Fibroblast of skin of left quadriceps (primary cell): ENCODE data around the gene PPL.
"Not testable (repeated sequence)": the region's sequence is repeated elsewhere in the genome, so short reads cannot be mapped to it uniquely, and the experiment has no call there.

Source experiments
- DNase-seq, 2 experiments: peaks; one replicate each; pipeline ENCODE4 v3.0.0-alpha.2; 2013; ENCODE audit warnings: low read depth in 2 of 2

Gene PPL

DNA sequence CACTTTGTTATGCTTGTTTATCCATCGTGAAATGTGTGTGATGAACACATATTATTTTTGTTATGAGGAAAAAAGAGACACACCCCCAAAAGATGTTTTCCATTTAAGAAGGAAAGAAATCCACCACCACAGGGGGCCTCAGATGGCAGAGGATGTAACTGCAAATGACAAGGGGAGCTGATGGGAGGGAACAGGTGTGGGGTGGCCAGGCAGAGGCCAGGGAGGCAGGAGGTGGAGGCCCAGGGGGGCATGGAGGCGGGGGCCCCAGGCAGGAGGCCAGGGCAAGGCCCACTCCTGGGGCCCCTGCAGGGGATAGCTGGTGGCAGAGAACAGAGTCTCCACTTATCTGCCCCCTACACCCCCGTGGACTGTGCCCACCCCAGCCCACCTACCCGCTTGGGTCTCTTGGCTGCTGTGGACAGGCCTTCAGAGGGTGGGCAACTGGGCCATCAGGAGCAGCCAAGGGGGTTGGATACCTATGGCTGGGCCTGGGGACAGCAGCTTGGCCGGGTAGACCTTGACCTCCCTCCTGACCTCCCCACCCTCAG, 28.0 kb downstream of the PPL start:
- DNase-seq: no peak

DNA sequence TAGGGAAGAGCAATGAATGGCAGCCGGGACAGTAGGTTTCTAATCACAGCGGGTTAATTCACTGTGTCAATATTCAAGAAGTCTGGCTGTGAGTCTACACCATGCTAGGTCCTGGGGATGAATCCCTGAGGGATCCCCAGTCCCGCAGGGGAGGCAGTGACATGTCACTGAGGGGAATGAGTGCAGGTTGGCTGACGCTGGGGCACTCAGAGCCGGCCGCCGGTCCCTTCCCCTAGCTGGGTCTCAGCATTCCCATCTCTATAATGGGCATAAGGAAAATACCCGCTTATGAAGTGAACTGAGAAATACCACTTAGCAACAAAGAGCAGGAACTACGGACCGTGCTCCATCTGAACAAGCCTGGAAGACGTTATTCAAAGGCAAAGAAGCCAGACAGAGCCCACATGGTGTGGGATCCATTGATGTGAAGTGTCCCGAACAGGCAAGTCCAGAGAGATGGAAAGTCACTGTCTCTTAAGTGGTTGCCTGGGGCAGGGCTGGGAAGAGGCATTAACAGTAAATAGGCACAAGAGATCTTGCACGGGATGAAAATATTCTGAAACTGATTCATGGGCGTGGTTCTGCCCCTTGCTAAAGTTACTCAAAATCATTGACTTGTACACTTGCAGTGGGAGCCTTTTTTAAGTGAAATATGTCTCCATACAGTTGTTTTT, 31.9 kb downstream of the PPL start:
- no peak for DNase-seq

DNA sequence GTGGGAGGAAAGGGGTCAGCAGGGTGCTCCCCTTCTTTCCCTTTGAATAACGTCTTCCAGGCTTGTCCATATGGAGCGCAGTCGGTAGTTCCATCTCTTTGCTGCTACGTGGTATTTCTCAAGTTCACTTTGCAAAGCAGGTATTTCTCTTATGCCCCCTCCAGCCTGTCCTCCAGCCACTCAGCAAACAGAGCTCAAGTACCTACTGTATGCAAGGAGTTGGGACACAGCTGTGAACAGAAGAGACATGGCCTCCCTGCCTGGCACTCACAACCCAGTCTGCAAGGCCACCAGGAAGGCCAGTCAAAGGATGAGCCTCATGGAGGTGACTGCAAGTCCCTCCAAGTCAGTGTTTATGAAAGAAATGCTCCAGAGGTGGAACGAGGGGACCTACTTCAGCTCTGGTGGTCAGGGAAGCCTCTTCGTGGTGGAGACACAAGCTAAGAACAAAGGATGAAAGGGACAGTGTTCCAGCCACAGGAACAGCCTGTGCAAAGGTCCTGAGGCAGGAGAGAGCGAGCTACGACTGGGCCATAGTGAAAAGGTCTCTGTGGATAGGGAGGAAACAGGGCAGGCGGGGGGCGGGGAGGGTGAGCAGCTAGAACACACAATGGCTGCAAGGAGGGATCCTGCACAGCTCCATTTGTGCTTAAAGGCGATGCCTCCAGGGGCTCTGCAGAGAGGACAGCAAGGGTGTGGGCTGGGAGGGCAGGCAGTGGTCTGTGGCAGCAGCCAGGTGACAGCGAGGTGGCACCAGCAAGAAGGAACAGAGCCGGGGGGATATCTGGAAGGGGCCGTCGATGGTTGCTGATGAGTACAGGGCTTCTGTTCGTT, 32.6 kb downstream of the PPL start:
- DNase-seq: no peak

DNA sequence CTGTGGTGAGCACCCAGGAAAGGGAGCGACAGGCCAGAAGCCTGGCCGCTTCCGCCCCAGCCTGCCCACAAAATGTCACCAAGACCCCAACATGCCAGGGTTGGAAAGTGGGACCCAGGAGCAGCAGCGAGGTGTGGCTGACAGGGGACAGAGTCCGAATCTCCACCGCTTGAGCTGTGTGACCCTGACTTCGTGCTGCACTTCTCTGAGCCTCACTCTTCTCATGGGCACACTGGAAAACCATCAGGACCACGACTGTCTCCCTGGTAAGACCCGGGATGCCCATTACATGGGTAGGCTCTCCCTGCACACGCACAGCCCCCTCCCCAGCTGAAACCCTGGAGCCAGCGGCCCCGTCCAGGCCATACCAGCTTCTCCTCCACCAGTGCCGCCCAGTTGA, 34.9 kb downstream of the PPL start:
- DNase-seq: no peak

DNA sequence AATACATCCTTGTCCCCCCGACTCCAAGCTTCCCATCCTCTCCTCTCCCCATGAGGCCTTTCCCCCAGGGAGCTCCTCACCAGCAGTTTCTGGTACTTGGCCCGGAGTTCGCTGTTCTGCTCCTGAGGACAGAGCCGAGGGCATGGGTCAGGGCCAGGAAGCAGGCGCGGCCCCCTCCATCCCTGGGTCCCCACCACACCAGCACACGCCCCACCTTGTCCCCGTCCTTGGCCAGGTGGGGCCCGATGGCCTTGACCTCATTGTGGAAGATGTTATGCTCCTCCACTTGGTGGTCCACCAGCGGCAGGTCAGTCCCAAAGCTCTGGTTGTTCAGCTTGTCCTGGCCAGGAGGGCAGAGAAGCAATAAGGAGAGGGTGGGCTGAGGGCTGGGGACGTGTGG, 36.2 kb downstream of the PPL start:
- DNase-seq: no peak

DNA sequence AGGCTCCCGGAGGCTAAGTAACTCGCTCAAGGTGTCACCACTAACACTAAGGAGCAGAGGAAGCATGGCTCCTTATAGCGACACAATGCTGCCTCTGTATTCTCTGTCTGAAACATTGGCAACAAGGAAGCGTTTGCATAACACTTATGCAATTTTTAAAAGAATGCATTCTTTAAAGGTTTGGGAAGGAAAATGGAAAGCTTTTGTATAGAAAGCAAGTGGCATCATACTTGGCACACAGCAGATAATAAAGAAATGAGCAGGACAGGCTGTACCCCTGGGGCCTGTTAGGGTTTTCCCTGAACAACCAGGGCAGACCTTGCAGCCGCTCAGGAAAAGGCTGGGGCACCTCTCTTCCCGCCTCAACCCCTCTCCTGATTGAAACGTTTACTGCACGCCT, 36.9 kb downstream of the PPL start:
- DNase-seq: no peak

DNA sequence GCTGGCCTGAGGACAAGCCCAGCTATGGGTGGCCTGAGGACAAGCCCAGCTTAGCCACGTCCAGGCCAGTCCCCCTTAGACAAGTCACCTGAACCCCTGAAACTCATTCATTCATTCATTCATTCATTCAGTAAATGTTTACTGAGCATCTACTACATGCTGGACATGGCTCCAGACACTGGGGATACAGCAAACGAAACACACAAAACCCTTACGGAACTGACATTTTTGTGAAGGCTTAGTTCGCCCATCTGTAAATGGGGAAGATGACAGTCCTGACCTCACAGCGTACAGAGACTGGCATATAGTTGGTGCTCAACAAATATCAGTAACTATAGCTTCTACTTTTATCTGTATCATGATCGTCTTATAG, 37.5 kb downstream of the PPL start:
- DNase-seq: no peak

DNA sequence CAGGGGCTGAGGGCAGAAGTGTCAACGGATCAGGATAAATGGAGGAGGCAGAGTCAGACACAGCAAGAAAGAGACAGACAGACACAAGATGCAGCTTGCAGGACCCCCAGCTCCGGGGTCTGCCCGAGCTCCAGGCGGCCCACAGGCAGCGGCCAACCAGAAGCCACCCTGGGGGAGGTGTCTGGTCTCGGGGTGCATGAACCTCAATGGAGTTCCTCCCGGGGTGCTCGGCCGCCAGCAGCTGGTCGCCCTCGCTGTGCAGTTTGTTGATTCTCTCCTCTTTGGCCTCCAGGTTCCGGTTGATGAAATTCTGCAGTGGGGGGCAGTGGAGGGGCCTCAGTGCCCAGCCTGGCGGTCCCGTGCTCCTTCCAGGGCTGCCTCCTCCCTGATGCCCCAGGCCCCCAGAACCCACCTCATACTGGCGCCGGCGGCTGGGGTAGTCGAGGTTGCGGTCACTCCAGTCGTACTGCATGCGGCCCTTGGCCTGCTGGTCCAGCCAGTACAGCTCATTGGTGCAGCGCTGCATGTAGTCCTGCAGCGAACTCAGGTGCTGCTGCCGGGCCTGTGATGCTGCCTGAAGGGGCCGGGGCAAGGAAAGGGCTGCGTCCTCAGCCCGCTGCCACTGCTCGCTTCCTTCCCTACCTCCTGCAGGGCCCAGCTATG, 38.0 kb downstream of the PPL start:
- DNase-seq: no peak

DNA sequence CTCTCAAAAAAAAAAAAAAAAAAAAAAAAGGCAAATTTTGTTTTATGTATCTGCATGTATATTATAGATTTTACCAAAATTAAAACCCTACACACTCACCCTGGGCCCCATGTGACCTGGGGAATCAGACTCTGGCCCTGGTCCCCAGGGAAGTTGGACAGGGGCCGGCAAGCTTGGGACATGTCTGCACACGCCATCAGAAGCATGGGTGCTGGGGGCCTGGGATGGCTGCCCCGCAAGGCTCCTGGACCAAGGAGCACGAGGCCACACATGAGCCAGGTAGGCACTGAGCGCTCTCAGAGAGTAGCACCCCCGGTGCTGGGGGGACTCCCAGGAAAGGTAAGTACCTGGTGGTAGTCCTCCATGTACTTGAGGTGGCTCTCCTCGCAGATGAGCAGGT, 39.6 kb downstream of the PPL start:
- DNase-seq: no peak

DNA sequence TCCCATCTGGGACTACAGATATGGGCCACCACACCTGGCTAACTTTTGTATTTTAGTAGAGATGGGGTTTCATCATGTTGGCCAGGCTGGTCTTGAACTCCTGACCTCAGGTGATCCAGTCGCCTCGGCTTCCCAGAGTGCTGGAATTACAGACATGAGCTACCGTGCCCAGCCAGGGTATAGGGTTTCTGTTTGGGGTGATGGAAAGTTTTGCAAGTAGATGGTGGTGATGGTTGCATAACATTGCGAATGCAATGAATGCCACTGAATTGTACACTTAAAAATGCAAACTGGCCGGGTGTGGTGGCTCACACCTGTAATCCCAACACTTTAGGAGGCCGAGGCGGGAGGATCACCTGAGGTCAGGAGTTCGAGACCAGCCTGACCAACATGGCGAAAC, 40.2 kb downstream of the PPL start:
- not testable (repeated sequence) for DNase-seq

DNA sequence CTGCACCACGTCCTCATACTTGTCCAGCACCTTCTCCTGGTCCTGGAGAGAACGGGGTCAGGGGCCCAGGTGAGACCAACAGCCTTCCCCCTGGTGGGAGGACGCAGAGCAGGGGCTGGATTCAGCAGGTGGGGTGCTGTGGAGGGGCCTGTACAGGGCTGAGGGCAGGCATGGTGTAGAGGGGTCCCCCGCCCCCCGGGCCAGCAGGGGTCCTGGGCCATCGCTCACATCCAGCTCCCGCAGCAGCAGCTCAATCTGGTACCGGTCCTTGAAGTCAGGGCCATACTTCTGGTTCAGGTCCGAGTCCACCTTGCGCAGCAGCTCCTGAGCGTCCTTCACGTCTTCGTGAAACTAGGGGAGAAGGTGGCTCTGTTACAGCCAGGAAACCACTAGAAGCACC, 41.6 kb downstream of the PPL start:
- no peak for DNase-seq

DNA sequence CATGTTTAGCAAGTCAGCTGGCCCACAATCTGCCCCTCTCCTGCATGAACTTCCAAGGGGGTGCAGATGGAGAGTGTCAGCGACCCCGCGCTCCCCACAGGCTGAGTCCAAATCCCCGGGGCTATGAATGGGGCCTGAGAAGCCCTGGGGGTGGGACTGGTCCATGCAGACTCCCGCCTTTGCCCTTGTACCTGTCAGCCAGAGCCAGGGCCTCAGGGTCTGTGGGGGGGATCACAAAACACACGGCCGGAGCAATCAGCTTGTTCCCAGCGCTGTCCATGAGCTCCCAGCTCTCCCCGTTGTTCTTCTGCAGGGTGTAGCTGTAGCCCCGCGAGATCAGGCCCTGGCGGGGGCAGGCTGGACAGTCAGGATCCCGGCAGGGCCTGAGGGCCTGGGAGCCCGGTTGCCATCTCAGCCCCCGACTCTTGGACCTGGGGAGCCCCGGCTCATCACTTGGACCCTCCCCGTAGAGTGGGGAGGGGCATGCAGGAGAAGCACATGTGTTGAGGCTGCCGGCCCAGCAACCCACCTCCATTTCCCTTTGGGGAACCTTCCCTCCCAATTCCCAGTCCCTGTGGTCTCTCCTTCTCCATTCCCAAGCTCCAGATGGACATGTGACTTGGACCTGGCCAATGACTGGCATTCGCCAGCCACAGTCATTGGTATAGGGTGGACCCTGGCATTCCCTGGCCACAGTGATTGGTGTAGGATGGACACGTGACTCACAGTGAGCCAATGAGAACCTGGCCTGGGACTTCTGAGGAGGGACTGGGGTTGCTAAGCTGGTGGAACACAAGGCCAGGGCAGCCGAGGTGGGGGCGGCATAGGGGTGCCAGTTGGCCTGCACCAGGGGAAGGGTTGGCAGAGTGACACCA, 42.4 kb downstream of the PPL start:
- no peak for DNase-seq

DNA sequence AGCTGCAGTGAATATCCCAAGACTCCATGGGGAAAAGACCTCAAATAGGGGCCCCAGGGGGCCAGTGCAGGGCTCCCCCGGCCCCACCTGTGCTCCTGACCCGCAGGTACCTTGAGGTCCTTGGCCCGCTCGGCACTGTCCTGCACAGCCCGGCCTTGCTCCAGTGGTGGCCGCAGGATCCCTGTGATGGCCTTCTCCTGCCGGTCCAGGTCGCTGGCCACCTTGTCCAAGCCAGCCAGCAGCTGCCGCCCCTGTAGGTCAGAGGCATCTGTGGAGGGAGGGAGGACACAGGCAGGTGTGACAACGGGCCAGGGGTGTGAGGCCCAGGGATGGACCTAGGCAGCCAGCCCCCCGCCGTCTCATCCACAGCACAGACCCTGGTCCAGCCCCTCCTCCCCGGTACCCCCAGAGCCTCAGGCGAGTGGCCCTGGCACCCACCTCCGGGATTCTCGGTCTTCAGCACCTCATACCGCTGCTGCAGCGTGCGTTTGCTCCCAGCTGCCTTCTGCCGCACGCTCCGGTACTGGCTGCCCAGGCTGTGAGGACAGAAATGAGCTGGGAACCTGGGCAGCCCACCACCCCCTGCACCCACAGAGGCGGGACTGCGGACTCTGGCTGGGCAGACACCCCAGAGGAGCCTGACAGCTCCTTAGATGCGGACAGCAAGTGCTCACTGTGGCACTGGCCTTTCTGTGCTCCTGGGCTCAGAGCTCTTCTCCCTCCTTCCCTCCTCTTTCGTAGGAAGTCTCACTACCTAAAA, 43.7 kb downstream of the PPL start:
- DNase-seq: no peak

DNA sequence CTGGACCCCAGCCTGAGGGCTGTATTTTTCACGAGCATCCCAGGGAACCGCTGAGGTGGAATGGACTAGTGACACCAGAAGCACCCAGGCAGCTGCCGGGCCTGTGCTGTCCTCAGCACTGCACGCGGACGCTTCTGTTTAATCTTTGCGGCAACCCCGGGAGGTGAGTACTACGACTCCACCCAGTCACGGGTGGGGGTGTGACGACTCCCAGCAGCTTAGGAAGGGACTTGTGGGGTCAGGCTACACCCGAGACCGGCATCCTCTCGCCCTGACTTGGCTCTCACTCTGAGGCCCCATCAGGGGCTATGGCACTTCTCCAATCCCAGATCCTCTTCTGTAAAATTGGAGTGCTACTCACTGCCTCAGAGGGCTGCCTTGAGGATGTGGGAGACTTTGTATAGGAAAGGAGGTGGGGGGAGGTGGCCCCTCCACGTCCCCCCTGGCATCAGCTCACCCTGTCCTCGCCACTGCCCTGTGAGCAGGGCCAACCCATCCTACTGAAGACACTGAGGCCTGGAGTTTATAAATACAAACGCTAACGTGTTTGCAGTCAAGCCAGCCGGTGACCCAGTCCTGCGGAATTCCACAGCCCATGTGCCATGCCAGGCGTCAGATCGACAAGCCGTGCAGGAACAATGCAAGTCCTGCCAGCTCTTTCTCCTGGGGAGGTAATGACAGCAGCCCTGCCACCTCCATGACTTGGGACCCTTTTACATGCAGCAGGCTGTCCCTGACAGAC, 44.4 kb downstream of the PPL start:
- peak in 1 of 2 experiments; percentile 12 for DNase-seq

DNA sequence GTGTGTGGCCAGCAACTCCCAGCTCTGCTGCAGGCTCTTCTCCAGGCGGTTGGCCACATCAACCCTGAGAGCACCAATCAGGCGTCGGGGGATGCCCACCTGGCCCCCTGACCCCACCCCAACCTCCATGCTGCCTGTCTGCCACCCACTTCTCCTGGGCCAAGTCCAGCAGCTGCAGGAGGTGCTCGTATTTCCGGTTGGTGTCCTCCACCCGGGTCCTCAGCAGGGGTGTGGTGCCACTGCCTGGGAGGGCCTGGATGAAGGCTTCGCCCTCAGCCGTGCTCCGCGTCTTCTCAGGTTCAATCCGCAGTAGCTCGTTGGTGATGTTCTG, 45.1 kb downstream of the PPL start:
- no peak for DNase-seq

DNA sequence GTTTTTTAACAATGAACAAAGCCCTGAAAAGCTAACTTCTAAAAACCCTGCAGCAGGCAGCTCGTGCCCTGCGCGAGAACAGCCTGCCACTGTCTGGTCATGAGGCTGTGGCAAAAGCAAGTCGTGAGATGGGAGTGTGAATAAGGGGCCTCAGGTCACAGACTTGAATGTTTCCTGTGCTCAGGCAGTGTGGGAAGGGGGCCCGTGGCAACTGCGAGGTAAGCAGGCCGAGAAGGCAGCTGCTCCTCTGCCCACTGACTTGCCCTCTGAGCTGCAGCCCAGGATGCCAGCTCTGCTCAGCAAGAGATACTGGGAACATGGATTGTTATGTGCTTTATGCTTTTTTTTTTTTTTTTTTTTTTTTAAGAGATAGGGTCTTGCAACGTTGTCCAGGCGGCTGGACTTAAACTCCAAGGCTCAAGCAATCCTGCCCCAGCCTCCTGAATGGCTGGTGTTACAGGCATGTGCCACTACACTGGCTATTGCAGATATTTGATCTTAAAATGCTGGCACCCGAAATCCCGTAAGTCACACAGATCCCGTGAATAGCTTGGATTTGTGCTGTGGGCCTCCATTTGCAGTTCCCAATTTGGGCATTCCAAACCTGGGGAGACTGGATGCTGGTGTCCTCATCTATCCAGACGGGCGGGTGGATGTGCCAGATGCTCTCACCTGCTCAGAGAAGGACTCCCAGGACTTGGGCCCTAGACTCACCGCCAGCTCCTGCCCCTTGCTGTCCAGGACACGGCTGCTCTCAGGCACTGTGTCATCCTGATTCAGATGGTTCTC, 45.7 kb downstream of the PPL start:
- DNase-seq: no peak

DNA sequence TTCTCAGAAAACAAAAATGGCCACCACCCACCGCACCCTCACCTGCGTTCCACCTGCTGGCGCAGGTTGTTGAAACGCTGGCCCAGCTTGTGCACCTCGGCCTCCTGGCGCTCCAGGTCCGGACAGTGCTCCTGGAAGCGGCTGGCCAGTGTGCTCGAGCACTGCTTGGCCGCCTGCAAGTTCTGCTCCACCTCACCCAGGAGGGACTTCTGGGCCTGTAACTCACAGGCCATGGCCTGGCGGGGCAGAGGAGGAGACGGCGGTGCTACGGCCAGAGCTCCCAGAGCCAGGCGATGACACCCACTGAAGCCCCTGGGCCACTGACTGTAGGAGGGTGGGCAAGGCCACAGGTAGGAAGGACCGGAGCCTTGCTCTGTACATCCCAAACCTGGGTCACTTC, 46.3 kb downstream of the PPL start:
- DNase-seq: no peak

DNA sequence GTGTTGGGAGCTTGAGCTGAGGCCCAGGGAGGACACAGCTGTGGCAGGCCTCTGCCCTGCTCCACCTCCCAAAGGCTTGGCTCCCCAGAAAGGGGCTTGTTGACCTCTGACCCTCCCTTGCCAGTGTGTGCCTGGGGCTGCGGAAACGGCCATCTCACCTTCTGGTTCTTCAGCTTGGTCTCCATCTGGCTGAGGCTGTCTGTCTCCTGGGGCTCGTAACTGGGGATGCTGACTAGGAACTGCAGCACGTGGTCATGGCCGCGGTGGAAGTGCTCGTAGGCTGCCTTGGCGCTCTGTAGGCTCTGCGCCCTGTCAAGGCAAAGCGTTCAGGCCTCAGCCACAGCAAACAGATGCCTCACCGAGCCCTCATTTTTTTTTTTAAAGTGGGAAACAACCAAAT, 46.9 kb downstream of the PPL start:
- DNase-seq: no peak

DNA sequence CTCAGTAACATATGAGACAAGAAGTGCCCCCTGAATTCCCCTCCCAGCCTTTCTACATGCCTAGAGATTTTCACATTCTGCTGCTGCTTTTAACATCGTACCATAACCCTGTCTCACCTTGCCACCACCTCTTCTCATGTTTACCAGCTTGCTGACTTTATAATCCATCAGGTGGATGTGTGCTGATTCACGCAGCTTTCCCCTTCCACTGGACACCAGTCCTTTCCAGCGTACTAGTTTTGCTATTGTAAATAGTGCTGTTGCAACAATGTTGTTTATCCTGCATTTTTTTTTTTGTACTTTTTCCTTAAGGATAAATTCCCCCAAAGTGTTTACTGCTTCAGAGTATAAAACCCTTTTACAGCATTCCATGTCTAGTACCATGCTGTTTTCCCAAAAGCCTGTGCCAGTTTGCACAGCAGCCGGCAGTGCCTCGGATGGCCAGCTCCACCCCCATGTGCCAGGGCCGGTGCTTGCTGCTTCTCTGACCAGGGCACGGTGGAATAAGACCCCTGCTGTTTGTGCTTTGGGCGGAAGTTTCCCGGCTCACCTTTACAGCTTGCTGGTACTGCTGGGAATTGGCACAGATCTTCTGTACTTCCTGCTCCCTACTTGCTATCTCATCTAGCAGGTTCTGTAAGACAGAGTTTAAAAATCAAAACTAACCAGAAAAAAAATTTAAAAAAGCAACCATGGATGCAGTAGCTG, 48.4 kb downstream of the PPL start:
- no peak for DNase-seq
